DMS79 (cell line): ENCODE results near the gene GAGE12J.
"Not testable (repeated sequence)": the region's sequence is repeated elsewhere in the genome, so short reads cannot be mapped to it uniquely, and the experiment has no call there.

Source experiments
- DNase-seq: peaks from one replicate; lab custom pipeline; 2025; lab: John Stamatoyannopoulos, UW

Gene GAGE12J, protein sequence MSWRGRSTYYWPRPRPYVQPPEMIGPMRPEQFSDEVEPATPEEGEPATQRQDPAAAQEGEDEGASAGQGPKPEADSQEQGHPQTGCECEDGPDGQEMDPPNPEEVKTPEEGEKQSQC

DNA sequence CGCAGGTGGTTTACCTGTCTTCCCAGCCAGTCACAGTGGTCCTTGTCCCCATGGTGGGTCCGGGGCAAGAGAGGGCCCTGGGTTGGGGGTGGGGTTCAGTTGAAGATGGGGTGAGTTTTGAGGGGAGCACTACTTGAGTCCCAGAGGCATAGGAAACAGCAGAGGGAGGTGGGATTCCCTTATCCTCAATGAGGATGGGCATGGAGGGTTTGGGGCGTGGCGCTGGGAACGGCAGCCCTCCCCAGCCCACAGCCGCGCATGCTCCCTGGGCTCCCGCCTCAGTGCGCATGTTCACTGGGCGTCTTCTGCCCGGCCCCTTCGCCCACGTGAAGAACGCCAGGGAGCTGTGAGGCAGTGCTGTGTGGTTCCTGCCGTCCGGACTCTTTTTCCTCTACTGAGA lies at the start of gene GAGE12J:
GAGE12J (plus strand) TSS at position 301 of the 400 bp plus-strand sequence. CDS start 1,157 bp downstream, outside the sequence.
- not testable (repeated sequence) for DNase-seq

DNA sequence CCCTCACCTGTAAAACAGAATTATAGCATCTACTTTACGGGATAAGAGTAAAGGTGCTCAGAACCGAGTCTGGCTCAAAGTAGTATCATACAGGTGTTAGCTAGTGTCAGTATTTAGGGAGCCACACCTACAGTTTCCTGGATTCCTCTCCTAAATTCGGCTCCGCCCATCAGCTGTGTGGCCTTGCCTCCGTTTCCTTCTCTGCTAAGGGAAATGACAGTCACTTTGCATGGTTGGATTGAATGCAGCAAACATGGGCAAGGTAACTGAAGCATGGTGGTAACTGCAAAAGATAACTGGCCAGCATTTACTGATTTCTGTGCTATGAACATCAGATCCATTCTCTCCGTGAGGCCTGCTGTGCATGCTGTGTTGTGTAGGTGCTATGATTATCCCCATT lies 49.4 kb upstream of the GAGE12J start:
- DNase-seq, result no peak

DNA sequence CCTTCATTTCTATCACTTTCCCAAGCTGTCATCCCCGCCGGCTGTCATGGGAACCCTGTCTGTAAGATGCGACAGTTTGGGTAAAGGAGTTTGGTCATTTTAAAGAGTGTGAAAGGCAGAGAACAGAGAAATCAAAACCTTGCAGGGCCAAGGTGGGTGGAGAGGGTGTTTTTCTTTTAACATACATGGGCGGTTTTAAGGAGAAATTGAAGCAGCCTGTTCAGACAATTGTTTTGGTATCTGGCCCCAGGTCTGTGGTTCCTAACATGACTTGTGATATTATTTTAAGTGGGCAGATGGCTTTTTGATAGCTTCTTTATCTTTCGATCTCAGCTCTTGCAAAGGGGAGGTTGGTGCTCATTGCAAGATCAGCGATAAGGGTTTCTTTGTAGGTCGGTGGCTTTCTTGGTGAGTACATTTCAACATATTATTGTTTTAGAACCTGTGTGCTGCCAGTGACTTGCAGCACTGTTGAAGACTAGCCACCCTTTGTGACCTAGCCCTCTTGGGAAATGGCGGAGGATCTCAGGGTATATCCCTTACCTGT lies 48.6 kb upstream of the GAGE12J start:
- no peak for DNase-seq

DNA sequence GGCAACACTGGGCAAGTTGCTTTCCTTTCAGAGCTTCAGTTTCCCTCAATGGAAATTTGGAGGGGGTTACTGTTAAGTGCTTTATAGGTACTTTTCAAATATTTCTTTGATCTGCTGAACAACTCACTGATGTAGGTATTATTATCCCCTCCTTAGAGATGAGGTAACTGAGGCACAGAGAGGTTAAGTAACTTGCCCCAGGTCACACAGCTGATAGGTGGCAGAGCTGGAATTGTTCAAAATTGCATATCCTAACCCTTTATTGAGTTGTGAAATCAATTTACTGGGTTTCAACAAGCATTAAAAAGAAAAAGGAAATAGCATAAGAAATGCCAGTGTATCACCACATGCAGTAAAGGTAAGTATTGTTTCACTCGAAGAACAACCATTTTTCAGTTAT lies 45.6 kb upstream of the GAGE12J start:
- no peak for DNase-seq

DNA sequence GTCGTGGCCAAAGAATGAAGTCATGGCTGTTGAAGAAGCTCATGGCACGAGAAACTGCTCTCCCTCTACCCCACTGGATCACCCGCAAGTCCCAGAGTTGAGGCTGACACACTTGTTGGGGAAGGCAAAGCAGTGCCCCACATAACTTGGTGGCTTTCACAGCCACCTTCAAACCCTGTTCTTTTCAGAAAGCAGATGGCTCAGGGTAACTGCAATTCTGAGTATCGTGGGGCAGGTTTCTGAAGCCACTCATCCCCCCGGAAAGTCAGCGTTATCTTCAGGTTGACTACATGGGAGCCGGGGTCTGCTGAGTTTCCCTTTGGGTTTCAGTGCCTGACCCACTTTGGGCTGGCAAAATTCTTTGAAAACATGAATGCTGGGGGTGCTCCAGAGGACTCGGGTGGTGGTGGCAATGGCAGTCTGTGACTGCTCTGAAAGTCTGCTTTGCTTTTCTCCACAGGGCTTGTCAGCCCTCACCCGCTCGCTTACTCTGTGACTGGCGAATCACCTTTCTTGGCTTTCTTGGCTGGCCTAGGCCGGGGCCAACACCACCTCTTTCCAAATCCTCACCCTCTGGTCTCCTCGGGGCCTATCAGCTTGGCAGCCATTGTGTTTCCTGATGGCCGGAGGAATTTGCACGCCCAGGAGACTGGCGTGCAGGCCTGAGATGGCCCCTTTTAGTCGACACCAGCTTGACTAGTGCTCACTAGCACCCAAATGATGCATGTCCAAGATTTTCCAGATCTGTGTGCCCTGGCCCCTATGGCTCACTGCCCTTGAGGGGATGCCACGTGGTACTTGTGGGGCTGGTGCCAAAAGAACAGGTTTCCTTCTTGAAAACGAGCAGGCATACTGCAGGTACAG lies 44.9 kb upstream of the GAGE12J start:
- peak; percentile 49 for DNase-seq

DNA sequence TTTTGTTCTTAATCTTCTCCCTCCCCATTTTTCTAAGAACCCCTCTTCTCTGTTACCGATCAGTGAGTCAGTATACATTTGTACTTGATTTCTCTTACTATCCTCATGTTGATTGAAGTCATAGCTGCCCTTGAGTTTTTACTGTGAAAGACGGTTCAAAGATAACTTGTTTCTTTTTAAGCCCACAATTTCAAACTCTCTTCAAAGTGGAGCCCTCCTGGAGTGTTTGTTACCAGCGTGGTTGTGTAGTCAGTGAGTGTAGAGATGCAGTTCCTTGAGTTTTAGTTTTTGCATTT lies 44.4 kb upstream of the GAGE12J start:
- no peak for DNase-seq

DNA sequence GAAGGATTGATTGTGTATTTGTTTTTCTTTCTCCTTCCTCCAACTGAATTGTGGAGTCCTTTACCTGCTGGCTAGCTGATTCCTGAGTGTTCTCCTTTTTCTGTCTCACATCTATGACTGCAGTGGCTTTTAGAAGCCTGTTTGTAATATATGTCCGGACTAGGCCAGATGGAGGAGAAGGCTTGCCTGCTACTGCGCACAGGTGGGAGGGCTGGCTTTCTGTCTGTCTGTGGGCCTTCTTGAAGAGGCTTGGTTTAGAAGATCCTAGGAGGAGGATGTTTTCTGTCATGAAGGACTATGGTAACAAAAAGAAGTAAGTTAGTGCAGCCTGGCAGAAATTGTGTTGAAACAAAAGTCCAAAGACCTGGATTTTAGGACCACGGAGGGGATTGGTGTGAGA lies 43.8 kb upstream of the GAGE12J start:
- DNase-seq, result no peak

DNA sequence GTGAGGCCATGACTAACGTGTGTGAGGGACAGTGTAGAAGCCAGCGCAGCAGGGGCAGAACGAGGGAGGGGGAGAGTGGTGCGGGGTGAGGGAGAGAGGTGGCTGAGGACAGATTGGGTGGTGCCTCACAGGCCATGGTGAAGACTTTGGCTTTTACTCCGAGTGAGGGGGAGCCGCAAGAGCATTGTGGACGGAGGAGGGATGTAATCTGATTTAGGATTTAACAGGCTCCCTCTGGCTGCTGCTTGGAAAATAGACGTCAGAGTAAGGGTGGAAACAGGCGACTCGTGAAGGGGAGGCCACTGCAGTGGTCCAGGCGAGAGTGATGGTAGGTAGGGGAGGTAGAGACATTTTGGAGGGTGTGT lies 39.2 kb upstream of the GAGE12J start:
- DNase-seq, result no peak

DNA sequence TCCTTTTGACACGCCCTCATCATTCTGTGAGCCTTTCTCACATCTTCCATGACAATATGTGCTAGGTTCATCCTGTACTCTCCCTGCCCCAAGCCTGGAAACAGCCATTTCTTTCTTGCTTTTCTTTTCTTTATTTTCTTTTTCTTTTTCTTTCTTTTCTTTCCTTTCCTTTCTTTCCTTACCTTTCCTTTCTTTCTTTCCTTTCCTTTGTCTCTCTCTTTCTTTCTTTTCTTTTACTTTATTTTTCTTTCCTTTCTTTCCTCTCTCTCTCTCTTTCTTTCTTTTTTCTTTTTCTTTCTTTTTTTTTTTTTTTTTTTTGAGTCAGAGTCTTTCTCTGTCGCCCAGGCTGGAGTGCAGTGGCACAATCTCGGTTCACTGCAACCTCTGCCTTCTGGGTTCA lies 37.6 kb upstream of the GAGE12J start:
- no peak for DNase-seq

DNA sequence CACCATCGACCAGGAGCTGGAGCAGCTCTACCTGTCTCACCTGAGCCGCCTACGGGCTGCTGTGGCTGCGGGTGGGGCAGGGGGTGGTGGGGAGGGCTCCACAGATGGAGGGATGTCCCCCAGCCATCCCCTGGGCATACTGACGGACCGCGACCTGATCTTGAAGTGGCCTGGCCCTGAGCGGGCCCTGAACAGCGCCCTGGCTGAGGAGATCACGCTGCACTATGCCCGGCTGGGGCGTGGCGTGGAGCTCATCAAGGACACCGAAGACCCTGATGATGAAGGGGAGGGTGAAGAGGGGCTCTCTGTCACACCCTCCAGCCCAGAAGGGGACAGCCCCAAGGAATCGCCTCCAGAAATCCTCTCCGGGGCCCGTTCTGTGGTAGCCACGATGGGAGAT lies 35.7 kb upstream of the GAGE12J start:
- no peak for DNase-seq

DNA sequence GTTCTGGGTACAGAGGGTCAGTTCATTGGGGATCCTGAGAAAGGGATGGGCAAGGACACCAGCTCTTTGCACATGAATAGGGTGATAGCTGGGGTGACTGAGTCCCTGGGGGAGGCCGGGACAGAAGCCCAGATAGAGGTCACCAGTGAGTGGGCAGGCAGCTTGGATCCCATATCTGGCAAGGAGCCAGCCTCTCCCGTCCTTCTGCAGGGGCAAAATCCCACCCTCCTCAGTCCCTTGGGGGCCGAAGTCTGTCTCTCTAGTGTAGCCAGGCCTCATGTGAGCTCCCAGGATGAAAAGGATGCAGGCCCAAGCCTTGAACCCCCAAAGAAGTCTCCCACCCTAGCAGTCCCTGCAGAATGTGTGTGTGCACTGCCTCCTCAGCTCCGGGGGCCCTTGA lies 35.3 kb upstream of the GAGE12J start:
- DNase-seq, result no peak

DNA sequence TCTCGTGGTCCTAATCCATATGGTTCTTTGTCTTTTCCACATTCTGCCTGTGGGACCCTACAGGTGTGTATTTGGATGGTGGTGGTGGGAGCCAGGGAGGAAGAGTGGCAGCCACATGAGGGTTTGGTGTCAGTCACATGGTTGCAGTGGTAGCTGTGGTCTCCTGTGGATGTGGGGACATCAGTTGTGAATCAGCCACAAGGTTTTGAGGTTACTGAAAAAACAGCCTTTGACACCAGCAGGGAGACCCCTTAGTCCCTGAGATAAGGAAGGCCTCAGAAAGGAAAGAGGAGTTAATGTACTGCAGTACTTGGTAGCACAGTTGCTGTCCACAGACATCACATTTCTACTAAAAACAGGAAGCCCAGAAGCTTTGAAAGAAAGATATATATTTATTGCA lies 34.2 kb upstream of the GAGE12J start:
- DNase-seq, result no peak

DNA sequence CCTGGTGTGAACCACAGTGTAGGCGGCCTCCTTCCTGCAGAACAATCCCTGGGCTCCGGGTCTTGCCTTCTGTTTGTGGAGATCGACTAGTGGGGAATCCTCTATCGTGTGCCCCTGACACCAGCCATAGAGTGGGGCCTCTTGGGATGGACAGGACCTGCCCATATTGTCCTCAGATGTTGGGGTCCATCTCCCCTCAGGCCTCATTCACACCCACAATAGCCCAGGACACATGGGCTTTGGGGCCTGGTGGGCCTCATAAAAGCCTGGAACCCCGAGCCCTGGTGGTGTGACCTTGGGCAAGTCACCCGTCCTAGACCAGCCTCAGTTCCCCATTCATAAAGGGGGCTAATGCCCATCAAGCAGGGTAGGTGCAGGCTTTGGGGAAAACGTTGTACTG lies 31.6 kb upstream of the GAGE12J start:
- DNase-seq, result no peak

DNA sequence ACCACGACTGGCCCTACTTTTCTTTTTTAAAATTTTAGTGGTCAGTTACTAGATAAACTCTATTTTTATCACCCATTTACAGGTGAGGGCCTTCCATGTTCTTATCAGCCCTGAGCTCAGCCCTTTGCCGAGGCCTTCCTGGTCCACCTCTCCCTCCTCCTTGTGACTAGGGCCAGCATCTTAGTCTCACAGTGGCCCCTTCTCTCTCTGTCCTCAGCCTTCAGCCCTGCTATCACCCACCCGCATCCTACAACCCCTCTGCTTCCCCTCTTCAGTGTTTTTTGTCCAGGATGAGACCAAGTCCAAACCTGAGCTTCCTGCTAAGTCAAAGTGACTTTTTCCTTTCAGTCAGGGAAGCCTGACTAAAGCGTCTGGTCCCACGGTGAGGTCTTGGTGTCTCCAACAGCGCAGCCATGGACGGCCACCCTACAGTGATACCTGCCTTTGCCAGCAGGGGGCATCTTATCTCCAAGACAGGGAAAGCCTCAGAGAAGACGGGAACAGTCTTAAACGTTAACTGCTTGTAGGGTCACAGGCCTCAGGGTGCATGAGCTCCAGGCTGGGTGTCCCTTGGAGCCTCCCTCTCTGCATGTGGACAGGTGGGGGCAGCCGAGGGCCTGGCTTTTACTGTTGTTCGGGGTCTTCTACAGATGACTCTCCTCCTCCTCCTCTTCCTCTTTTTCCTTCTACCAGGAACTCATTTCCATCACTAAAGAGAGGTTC lies 30.1 kb upstream of the GAGE12J start:
- DNase-seq, result no peak

DNA sequence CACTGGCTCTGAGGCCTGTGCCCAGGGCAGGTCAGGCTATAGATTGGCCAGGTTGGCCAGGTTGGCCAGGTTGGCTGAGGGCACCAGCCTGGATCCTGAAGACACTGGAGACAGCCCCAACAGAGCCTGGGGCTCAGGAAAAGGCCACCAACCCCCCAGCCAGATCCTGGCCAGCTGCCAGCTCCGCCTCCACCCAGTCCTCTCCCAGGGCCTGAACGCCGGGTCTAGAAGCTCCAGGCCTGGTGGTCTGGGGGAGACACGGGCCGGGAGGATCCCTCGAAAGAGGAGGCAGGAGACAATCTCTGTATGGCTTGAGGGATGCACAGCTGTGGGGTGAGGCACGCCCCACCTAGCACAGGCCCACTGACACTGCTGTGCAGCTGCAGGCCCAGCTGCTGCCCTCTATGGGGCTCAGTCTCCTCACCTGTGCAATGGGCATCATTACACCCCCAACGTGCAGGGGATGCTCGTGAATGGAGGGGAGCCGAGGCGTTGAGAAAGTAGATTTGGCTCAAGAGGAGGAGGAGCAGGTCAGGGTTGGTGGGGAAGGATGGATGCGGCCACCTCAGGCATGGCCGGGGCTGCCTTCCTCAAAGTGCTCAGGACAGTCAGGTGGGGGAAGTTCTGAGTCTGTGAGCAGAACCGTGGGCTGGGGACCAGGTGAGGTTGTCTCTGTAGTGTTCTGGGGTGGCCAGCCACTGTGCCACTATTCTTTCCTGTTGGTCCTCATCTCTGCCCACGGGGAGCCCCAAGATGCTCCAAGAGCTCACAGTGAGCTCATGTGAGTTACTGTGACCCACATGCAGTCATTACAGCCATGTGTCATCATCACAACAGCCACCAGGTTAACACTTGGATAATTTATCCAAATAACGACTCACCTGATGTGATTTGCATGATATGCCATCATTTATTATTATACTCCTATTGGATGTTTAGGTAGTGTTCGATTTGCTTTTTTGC lies 29.2 kb upstream of the GAGE12J start:
- DNase-seq, result no peak

DNA sequence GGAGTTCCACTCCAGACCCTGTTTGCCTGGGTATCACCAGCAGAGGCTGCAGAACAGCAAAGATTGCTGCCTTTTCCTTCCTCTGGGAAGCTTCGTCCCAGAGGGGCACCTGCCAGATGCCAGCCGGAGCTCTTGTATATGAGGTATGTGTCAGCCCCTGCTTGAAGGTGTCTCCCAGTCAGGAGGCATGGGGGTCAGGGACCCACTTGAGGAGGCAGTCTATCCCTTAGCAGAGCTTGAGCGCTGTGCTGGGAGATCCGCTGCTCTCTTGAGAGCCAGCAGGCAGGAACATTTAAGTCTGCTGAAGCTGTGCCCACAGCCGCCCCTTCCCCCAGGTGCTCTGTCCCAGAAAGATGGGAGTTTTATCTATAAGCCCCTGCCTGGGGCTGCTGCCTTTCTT lies 22.5 kb upstream of the GAGE12J start:
- DNase-seq, result not testable (repeated sequence)

DNA sequence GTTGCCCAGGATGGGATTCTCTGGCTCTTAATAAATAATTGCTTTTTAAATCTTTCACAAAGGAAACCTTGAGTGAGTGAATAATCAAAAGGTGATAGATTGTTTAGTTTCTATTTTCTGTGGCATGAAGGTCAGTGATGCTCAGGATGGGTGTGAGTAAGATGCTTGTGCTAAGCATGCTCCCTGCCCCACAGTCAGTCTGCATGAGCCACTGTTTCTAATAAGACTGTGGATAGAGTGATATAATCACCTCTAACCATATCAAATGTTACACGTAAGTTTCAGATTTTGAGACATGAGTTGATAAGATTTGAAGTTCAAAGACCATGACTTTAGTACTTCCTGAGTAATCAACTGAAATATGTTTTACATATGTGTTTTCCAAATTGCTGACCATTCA lies 21.1 kb upstream of the GAGE12J start:
- DNase-seq, result no peak

DNA sequence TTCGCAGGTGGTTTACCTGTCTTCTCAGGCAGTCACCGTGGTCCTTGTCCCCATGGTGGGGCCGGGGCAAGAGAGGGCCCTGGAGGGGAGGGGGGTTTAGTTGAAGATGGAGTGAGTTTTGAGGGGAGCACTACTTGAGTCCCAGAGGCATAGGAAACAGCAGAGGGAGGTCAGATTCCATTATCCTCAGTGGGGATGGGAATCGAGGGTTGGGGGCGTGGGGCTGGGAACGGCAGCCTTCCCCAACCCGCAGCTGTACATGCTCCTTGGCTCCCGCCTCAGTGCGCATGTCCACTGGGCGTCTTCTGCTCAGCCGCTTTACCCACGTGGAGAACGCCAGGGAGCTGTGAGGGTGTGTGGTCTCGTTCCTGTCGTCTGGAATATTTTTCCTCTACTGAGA lies 18.5 kb upstream of the GAGE12J start, which contains the start of gene GAGE10:
GAGE10 (plus strand) TSS at position 301 of the 400 bp plus-strand sequence. CDS start 1,214 bp downstream, outside the sequence.
- no peak for DNase-seq

DNA sequence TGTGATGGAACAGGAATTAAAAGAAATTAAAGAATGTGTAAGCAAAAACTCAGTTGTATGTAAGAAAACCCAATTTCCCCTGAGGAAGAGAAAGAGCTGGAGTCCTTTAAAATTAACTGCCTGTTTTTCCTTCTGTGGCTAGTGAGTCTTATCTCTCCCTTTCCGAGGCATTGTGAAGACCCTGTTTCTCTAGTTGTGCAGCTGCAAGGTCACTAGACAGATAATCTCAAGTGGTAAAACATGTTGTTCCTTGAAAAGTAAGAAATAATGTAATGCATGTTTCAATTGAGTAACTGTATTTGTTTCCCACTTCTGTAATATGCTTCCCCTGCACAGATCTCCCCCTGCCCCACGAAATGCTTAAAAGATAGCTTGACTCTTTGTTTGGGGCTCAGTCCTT lies 14.1 kb upstream of the GAGE12J start:
- not testable (repeated sequence) for DNase-seq

DNA sequence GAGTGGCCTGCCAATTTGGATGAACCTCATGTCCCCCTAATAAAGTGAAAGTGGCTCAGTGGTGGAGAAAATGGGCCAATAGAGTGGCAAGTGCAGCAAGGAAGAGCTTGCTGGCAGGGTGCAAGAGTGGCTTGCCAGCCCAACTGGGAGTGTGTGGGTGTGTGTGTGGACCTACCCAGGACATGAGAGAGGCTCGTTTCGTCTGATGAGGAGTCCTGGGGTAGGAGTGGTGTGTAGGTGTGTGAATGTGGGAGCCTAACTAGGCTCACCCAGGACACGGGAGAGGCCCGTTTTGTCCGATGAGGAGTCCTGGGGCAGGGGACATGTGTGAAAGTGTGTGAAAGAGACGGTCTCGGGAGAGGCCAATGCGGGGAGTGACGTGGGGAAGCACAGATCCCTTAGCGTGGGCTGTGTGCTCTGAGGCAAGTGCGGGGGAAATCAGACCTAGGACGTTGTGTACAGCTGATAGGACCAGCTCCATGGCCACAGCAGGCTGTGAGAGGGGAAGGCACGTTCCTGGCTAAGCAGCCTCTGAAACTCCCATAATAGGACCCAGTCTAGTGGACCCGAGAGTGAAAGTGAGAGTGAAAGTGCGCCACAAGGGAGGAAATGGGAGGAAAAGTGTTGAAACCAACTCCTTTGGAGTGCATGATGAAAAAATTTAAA lies 13.1 kb upstream of the GAGE12J start:
- DNase-seq, result no peak

DNA sequence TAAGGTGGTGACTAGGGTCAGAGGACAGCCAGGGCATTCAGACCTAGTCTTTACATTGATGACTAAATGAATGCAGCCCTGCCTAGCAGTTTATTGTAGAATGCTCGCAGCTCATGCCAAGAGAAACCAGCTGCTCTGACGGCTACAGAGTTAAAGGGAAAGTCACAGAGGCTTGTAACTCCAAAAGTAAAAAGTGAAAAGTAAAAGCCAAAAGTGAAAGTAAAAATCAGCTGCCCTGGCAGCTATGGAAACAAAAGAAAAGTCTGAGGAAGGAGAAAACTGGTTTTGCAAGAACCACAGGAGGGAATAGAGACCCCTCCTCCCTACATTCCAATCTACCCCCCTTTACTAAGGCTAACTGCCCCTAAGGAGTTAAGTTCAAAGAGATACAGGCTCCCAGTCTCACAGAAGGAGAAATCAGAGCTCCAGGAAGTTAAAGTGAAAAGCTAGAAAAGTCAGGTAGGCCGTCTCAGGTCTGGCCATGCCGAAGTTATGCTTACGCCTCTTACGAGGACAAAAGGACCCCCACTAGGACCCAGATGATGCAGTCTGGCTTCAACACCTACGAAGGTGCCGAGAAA lies 12.3 kb upstream of the GAGE12J start:
- DNase-seq, result no peak
